Vagina (tissue), 2 donors: ENCODE results near the gene PRC1.

Experiments
- POLR2A ChIP-seq, 2 donors: fragments of 450-650 bp; IDR thresholded peaks; one replicate each; pipeline ENCODE4 v1.6.1; 2017; ENCODE audit warnings: antibody characterized with exemption in 2 of 2, mild to moderate bottlenecking in 2 of 2, moderate library complexity in 2 of 2
- TF ChIP-seq, protein P1 (sequence below), 3 experiments: fragments of 450-650 bp in 2 of 3; fragments of 200-600 bp in 1 of 3; sonication (generic) in 1 of 3; IDR thresholded peaks; one replicate each; pipeline ENCODE4 v1.5.1; 2017 to 2019; ENCODE audit warnings: antibody characterized with exemption in 3 of 3, mild to moderate bottlenecking in 2 of 3, moderate library complexity in 2 of 3

DNA sequence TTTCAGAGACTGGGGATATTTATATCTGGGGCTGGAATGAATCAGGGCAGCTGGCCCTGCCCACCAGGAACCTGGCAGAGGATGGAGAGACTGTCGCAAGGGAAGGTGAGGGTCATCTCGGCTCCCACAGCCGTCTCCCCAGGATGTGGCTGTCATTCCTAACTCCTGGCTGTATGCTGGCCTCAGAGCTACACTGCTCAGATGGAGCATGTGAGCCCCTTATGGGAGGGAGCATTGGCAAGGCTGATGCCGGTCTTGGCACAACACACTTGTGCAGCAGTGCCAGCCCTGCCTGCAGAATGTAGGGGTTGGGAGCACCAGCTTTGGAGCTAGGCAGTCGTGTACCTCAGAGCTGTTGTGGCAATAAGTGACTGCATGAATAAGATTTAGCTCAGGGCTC is 34.4 kb downstream of the PRC1 start:
- TF ChIP-seq POLR2A (IDR thresholded peaks at IDR 0.05): no peak
- TF ChIP-seq, protein P1, sequence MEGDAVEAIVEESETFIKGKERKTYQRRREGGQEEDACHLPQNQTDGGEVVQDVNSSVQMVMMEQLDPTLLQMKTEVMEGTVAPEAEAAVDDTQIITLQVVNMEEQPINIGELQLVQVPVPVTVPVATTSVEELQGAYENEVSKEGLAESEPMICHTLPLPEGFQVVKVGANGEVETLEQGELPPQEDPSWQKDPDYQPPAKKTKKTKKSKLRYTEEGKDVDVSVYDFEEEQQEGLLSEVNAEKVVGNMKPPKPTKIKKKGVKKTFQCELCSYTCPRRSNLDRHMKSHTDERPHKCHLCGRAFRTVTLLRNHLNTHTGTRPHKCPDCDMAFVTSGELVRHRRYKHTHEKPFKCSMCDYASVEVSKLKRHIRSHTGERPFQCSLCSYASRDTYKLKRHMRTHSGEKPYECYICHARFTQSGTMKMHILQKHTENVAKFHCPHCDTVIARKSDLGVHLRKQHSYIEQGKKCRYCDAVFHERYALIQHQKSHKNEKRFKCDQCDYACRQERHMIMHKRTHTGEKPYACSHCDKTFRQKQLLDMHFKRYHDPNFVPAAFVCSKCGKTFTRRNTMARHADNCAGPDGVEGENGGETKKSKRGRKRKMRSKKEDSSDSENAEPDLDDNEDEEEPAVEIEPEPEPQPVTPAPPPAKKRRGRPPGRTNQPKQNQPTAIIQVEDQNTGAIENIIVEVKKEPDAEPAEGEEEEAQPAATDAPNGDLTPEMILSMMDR (IDR thresholded peaks at IDR 0.05): no peak
